Lung (tissue), 12 donors: ENCODE measurements around the gene UNC50. TPM values are rescaled to one million over a fixed set of nuclear protein-coding genes. Genes with fewer than 3 reads are reported as not detected.

Experiments used
- ATAC-seq: fragments of 200-7000 bp; cut with Tn5 transposase; one replicate; pipeline ENCODE4 v1.9.1; 2020; ENCODE audit warnings: moderate number of reproducible peaks; ENCODE audit not compliant: insufficient read depth, low FRiP score
- DNase-seq, 3 donors: peaks; one replicate each; pipeline ENCODE4 v3.0.0-alpha.2; 2013 to 2017
- H3K27ac ChIP-seq, 2 donors: one replicate each; pipeline ENCODE4 v1.5.1; 2013; ENCODE audit warnings: mild to moderate bottlenecking in 2 of 2, moderate library complexity in 2 of 2, control low read depth in 1 of 2, inconsistent platforms in 1 of 2, low read depth in 1 of 2, low read length in 1 of 2
- H3K27me3 ChIP-seq, 3 donors: one replicate each; pipeline ENCODE4 v1.5.1; 2013; ENCODE audit warnings: low read length in 2 of 3; ENCODE audit not compliant: control insufficient read depth in 3 of 3, insufficient read depth in 3 of 3
- H3K36me3 ChIP-seq, 4 donors: one replicate each; pipeline ENCODE4 v1.5.1; 2013; ENCODE audit warnings: low read length in 4 of 4, mild to moderate bottlenecking in 1 of 4, moderate library complexity in 1 of 4; ENCODE audit not compliant: control insufficient read depth in 4 of 4, insufficient read depth in 4 of 4
- H3K4me1 ChIP-seq, 5 donors: one replicate each; pipeline ENCODE4 v1.5.1; 2013; ENCODE audit warnings: low read length in 5 of 5, mild to moderate bottlenecking in 2 of 5, moderate library complexity in 1 of 5; ENCODE audit not compliant: control insufficient read depth in 5 of 5, insufficient read depth in 5 of 5
- H3K4me3 ChIP-seq: one replicate; pipeline ENCODE4 v1.5.1; 2013; ENCODE audit warnings: mild to moderate bottlenecking, control low read depth, moderate library complexity
- H3K9ac ChIP-seq, 2 donors: one replicate each; pipeline ENCODE4 v1.5.1; 2013; ENCODE audit warnings: low read length in 2 of 2, control low read depth in 1 of 2; ENCODE audit not compliant: insufficient read depth in 1 of 2
- H3K9me3 ChIP-seq, 4 donors: one replicate each; pipeline ENCODE4 v1.5.1; 2013; ENCODE audit warnings: low read length in 3 of 4, mild to moderate bottlenecking in 1 of 4, moderate library complexity in 1 of 4; ENCODE audit not compliant: control insufficient read depth in 4 of 4, insufficient read depth in 3 of 4
- CTCF ChIP-seq: IDR thresholded peaks from 2 replicates; pipeline ENCODE4 v1.5.1; 2012; ENCODE audit warnings: mild to moderate bottlenecking; ENCODE audit errors: control extremely low read depth, extremely low read depth
- WGBS, 2 donors: extraction: QIAGEN DNeasy Blood & Tissue Kit; methylation state at CpG; one replicate each; pipeline ENCODE4 v1.1.7; 2013; 5-methylcytosine and 5-hydroxymethylcytosine counted together
- polyA plus RNA-seq, 2 donors: library from polyadenylated mRNA; stranded (reverse); fragments of 200-250 nt; gene quantifications; one replicate each; pipeline ENCODE4 v1.2.1, GENCODE V29; 2013
- total RNA-seq, 2 donors: library from RNA; depleted of rRNA in 1 of 2; stranded (reverse); fragments of >200 nt in 1 of 2; gene quantifications; one replicate each; pipeline ENCODE4 v1.2.1, GENCODE V29; 2014 to 2021
- donor health status: control.
- donor health status: control.
- donor health status: Bipolar disorder and iron deficiency.
- donor health status: healthy.
- donor health status: DM: yes; HTN: yes; CAD: no.

UNC50 gene
- total and polyA plus RNA-seq, 4 donors: 36.4 to 54.7 (median 43.7) TPM

GRCh38 chr2:98560256-98560771 is 48.1 kb upstream of the UNC50 start:
- 91 to 98% methylated on average over 9 of the region's 9 CpGs for WGBS, 2 donors
- no peak overlapping the region for H3K27ac ChIP-seq
- H3K27me3 ChIP-seq: no peaks in the 10 kb centered on the region
- no peak for TF ChIP-seq CTCF
- H3K9me3 ChIP-seq: no peaks in the 10 kb centered on the region
- DNase-seq: peak in 1 of 3 donors; percentile 3
- no peak overlapping the region for H3K9ac ChIP-seq
- peaks cover 0 to 7% (median 6%) of the 10 kb centered on the region in 5 donors for H3K4me1 ChIP-seq
- ATAC-seq: no peak
- peaks cover 5 to 32% (median 14%) of the 10 kb centered on the region in 4 donors for H3K36me3 ChIP-seq
- no peak overlapping the region for H3K4me3 ChIP-seq

- Histone ChIP-seq H3K9ac (no peak overlapping the region), H3K4me3 (no peak overlapping the region), H3K4me1 (peaks cover 0 to 7% (median 6%) of the 10 kb centered on the region in 5 donors), H3K36me3 (peaks cover 5 to 32% (median 12%) of the 10 kb centered on the region in 4 donors), H3K27me3 (no peaks in the 10 kb centered on the region), H3K27ac (no peak overlapping the region), H3K9me3 (no peaks in the 10 kb centered on the region)
- DNase-seq: peak in 1 of 3 donors; percentile 4
- no peak for ATAC-seq
- TF ChIP-seq CTCF: no peak
- WGBS, 2 donors: 88 to 89% methylated on average over 9 of the region's 9 CpGs
Observed at GRCh38 chr2:98561018-98561417, 47.4 kb upstream of the UNC50 start.

GRCh38 chr2:98561902-98562695 is 46.3 kb upstream of the UNC50 start:
- TF ChIP-seq CTCF: no peak
- ATAC-seq (no peak), DNase-seq (peak in 1 of 3 donors; percentile 20)
- Histone ChIP-seq H3K36me3 (peaks cover 5 to 38% (median 13%) of the 10 kb centered on the region in 4 donors), H3K9me3 (no peaks in the 10 kb centered on the region), H3K4me1 (peaks cover 0 to 7% (median 6%) of the 10 kb centered on the region in 5 donors), H3K4me3 (no peak overlapping the region), H3K27ac (peak overlapping the region in 1 of 2 donors; percentile 11), H3K9ac (no peak overlapping the region), H3K27me3 (no peaks in the 10 kb centered on the region)
- 70 to 78% methylated on average over 13 of the region's 13 CpGs for WGBS, 2 donors
